GM23338 (cell line): ENCODE measurements around the gene ABHD3. TPM values are rescaled to one million over a fixed set of nuclear protein-coding genes. Genes with fewer than 3 reads are reported as not detected.

Experiments used
- CREB1 ChIP-seq: fragments of 250-450 bp; sonication (Bioruptor Pico); IDR thresholded peaks from 2 replicates; pipeline ENCODE4 v1.5.0; 2020; ENCODE audit warnings: low read depth, mild to moderate bottlenecking, moderate library complexity
- CTCF ChIP-seq, 2 experiments: fragments of 200-600 bp in 1 of 2; sonication (generic) in 1 of 2; conservative IDR thresholded peaks; 2 replicates each; pipeline versions ENCODE4 v1.5.1 to v1.6.1; 2016 to 2017; ENCODE audit warnings: antibody characterized with exemption in 2 of 2, low read depth in 2 of 2, mild to moderate bottlenecking in 2 of 2, moderate library complexity in 1 of 2
- EZH2 ChIP-seq: fragments of 200-600 bp; sonication (generic); IDR thresholded peaks from one replicate; pipeline ENCODE4 v1.8.0; 2017; ENCODE audit warnings: antibody characterized with exemption, mild to moderate bottlenecking, low read depth; ENCODE audit not compliant: unreplicated experiment
- JUNB ChIP-seq: IDR thresholded peaks from one replicate; pipeline ENCODE4 v1.6.1; 2016; ENCODE audit warnings: antibody characterized with exemption; ENCODE audit not compliant: unreplicated experiment
- NANOG ChIP-seq: IDR thresholded peaks from 2 replicates; pipeline ENCODE4 v1.6.1; 2016; ENCODE audit warnings: antibody characterized with exemption, borderline replicate concordance
- POLR2AphosphoS5 ChIP-seq: IDR thresholded peaks from 2 replicates; pipeline ENCODE4 v1.6.1; 2016; ENCODE audit warnings: antibody characterized with exemption, low read depth
- STAT1 ChIP-seq: IDR thresholded peaks from one replicate; pipeline ENCODE4 v1.6.1; 2016; ENCODE audit warnings: antibody characterized with exemption; ENCODE audit not compliant: unreplicated experiment
- ZNF114 ChIP-seq: fragments of 250-450 bp; sonication (Bioruptor Pico); IDR thresholded peaks from 2 replicates; pipeline ENCODE4 v1.5.0; 2020; ENCODE audit warnings: mild to moderate bottlenecking, moderate library complexity
- ZNF331 ChIP-seq: fragments of 250-450 bp; sonication (Bioruptor Pico); IDR thresholded peaks from 2 replicates; pipeline ENCODE4 v1.5.0; 2020; ENCODE audit warnings: low read depth, mild to moderate bottlenecking, moderate library complexity
- ZNF462 ChIP-seq: fragments of 250-450 bp; sonication (Bioruptor Pico); IDR thresholded peaks from 2 replicates; pipeline ENCODE4 v1.5.0; 2020; ENCODE audit warnings: mild to moderate bottlenecking, moderate library complexity
- polyA plus RNA-seq: library from polyadenylated mRNA; unstranded; fragments of >200 nt; fragmentation: Nextera tagmentation; extraction: Ambion mirVana; gene quantifications from 2 replicates; pipeline ENCODE4 v1.2.1, GENCODE V29; 2016
- total RNA-seq: library from RNA; depleted of rRNA; stranded (reverse); fragments of >200 nt; shearing (Covaris generic); gene quantifications from 2 replicates; pipeline ENCODE4 v1.2.3, GENCODE V29; 2014

Gene ABHD3
- total and polyA plus RNA-seq, 2 experiments from 2014 or later: 16.2 to 19.9 TPM

GRCh38 chr18:21632393-21632792 lies 72.2 kb downstream of the ABHD3 start (continued):
- TF ChIP-seq ZNF462 (no peak), ZNF114 (CRISPR knock-in tag) (no peak), POLR2AphosphoS5 (no peak), JUNB (no peak), CTCF (conservative IDR thresholded peaks at IDR 0.05; ENCODE audit: low read depth in 2 of 2) (no peak), ZNF331 (CRISPR knock-in tag) (no peak), CREB1 (CRISPR knock-in tag) (no peak), EZH2 (no peak), STAT1 (no peak), NANOG (no peak)
